MM.1S (cell line): ENCODE data around the gene NUDT14.

ENCODE experiments used
- DNase-seq: peaks from one replicate; pipeline ENCODE4 v3.0.0-alpha.2; 2015
- H2AFZ ChIP-seq: fragments of 300-600 bp; sonication (generic); 2 replicates; pipeline ENCODE4 v1.6.0; 2016; ENCODE audit warnings: antibody characterized with exemption, low read length
- H3F3A ChIP-seq: fragments of 300-600 bp; sonication (generic); 2 replicates; pipeline ENCODE4 v1.6.1; 2016; ENCODE audit warnings: mild to moderate bottlenecking, antibody characterized with exemption, low read length, moderate library complexity, mixed read lengths; ENCODE audit not compliant: insufficient read depth
- H3K27ac ChIP-seq: fragments of 300-600 bp; sonication (generic); 2 replicates; pipeline ENCODE4 v1.5.1; 2016; ENCODE audit warnings: mild to moderate bottlenecking, low read length
- H3K27me3 ChIP-seq: fragments of 300-600 bp; sonication (generic); replicated peaks from 2 replicates; pipeline ENCODE4 v1.6.0; 2016; ENCODE audit warnings: low read length; ENCODE audit not compliant: insufficient read depth
- H3K36me3 ChIP-seq: fragments of 300-600 bp; sonication (generic); replicated peaks from 2 replicates; pipeline ENCODE4 v1.6.1; 2016; ENCODE audit warnings: mild to moderate bottlenecking, low read length, mixed read lengths; ENCODE audit not compliant: insufficient read depth
- H3K4me1 ChIP-seq: fragments of 300-600 bp; sonication (generic); 2 replicates; pipeline ENCODE4 v1.6.1; 2016; ENCODE audit warnings: low read length, mixed read lengths
- H3K4me2 ChIP-seq: fragments of 300-600 bp; sonication (generic); 2 replicates; pipeline ENCODE4 v1.6.0; 2016; ENCODE audit warnings: low read depth, low read length
- H3K4me3 ChIP-seq: fragments of 300-600 bp; sonication (generic); 2 replicates; pipeline ENCODE4 v1.5.1; 2016; ENCODE audit warnings: low read length, mixed read lengths
- H3K79me2 ChIP-seq: fragments of 300-600 bp; sonication (generic); 2 replicates; pipeline ENCODE4 v1.6.1; 2016; ENCODE audit warnings: mixed run types, low read length, mixed read lengths
- H3K9ac ChIP-seq: fragments of 300-600 bp; sonication (generic); 2 replicates; pipeline ENCODE4 v1.6.1; 2016; ENCODE audit warnings: low read length, mixed read lengths
- H3K9me2 ChIP-seq: fragments of 300-600 bp; sonication (generic); replicated peaks from 2 replicates; pipeline ENCODE4 v1.6.1; 2016; ENCODE audit warnings: mild to moderate bottlenecking, low read length, mixed read lengths; ENCODE audit not compliant: insufficient read depth
- H3K9me3 ChIP-seq: fragments of 300-600 bp; sonication (generic); replicated peaks from 2 replicates; pipeline ENCODE4 v1.6.1; 2016; ENCODE audit warnings: mild to moderate bottlenecking, low read length, mixed read lengths; ENCODE audit not compliant: insufficient read depth
- H4K20me1 ChIP-seq: fragments of 300-600 bp; sonication (generic); 2 replicates; pipeline ENCODE4 v1.6.1; 2016; ENCODE audit warnings: mild to moderate bottlenecking, low read length, moderate library complexity, mixed read lengths; ENCODE audit not compliant: insufficient read depth
- EZH2 ChIP-seq: fragments of 300-600 bp; sonication (generic); optimal IDR thresholded peaks from 2 replicates; pipeline ENCODE3; 2017; ENCODE audit warnings: low read depth, mild to moderate bottlenecking, antibody characterized with exemption, low read length, mixed read lengths
- EZH2phosphoT487 ChIP-seq: fragments of 300-600 bp; sonication (generic); IDR thresholded peaks from 2 replicates; pipeline ENCODE4 v1.6.1; 2018; ENCODE audit warnings: antibody characterized with exemption, low read length
- TF ChIP-seq, protein P1 (sequence below): fragments of 300-600 bp; sonication (generic); IDR thresholded peaks from 2 replicates; pipeline ENCODE4 v1.5.1; 2016; ENCODE audit warnings: antibody characterized with exemption, low read length, mixed read lengths

Gene NUDT14

DNA sequence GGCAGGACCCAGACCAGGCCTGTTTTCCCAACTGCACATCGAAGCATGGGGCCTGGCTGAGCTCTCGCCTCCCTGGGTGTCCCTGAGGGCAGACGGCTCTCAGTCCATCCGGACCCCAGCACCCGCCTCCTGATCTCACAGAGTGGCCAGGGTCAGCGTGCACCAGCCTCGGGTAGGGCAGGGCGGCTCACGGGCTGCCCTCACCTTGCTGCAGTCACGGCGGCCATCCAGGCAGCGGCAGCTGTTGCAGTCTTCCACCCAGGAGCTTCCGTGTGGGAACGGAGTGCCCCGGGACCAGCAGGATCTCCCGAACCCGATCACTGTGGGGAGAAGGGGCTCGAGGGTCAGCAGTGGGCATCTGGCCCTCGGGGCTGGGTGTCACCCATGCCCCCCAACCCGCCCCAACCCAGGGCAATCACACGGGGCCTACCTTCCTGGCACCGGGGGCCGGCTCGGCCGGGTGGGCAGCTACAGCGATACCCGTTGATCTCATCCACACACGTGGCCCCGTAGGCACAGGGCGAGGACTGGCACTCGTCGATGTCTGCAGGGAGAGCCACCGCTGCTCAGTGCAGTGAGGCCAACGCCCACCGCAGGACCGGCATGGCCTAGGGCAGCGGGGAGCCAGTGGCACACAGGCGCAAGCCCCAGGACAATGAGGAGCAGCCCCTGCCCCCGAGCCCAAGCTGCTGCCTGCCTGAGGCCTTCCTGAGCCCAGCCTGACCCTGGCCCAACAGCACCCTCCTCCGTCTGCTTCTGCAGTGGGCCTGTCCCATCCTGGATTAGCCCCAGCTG is 34.7 kb downstream of the NUDT14 start:
- DNase-seq = no peak
- no peak overlapping the region for H2AFZ ChIP-seq
- H3K36me3 ChIP-seq = no peaks in the 10 kb centered on the region
- TF ChIP-seq, protein P1, sequence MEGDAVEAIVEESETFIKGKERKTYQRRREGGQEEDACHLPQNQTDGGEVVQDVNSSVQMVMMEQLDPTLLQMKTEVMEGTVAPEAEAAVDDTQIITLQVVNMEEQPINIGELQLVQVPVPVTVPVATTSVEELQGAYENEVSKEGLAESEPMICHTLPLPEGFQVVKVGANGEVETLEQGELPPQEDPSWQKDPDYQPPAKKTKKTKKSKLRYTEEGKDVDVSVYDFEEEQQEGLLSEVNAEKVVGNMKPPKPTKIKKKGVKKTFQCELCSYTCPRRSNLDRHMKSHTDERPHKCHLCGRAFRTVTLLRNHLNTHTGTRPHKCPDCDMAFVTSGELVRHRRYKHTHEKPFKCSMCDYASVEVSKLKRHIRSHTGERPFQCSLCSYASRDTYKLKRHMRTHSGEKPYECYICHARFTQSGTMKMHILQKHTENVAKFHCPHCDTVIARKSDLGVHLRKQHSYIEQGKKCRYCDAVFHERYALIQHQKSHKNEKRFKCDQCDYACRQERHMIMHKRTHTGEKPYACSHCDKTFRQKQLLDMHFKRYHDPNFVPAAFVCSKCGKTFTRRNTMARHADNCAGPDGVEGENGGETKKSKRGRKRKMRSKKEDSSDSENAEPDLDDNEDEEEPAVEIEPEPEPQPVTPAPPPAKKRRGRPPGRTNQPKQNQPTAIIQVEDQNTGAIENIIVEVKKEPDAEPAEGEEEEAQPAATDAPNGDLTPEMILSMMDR = no peak
- TF ChIP-seq EZH2 = no peak
- no peaks in the 10 kb centered on the region for H3K9me3 ChIP-seq
- no peaks in the 10 kb centered on the region for H3K9me2 ChIP-seq
- H3K79me2 ChIP-seq = no peaks in the 10 kb centered on the region
- no peak overlapping the region for H3K4me3 ChIP-seq
- H3K27me3 ChIP-seq = peaks cover 3% of the 10 kb centered on the region; the same call in 1 of the 2 replicates
- H4K20me1 ChIP-seq = no peaks in the 10 kb centered on the region
- no peak overlapping the region for H3K4me2 ChIP-seq
- no peaks in the 10 kb centered on the region for H3K4me1 ChIP-seq
- no peak overlapping the region for H3K27ac ChIP-seq
- H3F3A ChIP-seq = no peaks in the 10 kb centered on the region
- H3K9ac ChIP-seq = no peak overlapping the region

- Histone ChIP-seq H3K9me2 (no peaks in the 10 kb centered on the region), H3K9ac (no peak overlapping the region), H3K4me3 (no peak overlapping the region), H3K9me3 (no peaks in the 10 kb centered on the region), H3K27ac (no peak overlapping the region), H3K4me2 (no peak overlapping the region), H3K27me3 (peaks cover 11% of the 10 kb centered on the region; the same call in 1 of the 2 replicates), H2AFZ (no peak overlapping the region), H3K4me1 (no peaks in the 10 kb centered on the region), H3K36me3 (no peaks in the 10 kb centered on the region), H3F3A (no peaks in the 10 kb centered on the region), H4K20me1 (no peaks in the 10 kb centered on the region), H3K79me2 (no peaks in the 10 kb centered on the region)
- DNase-seq = no peak
- TF ChIP-seq EZH2 (no peak), EZH2phosphoT487 (no peak)
- TF ChIP-seq, protein P1 = no peak
Measured at GRCh38 chr14:105145381-105146180, 35.5 kb downstream of the NUDT14 start.

- Histone ChIP-seq H3K9me2 (no peaks in the 10 kb centered on the region), H3K4me1 (no peaks in the 10 kb centered on the region), H3K9ac (no peak overlapping the region), H4K20me1 (no peaks in the 10 kb centered on the region), H2AFZ (no peak overlapping the region), H3F3A (no peaks in the 10 kb centered on the region), H3K4me2 (no peak overlapping the region), H3K27me3 (peaks cover 18% of the 10 kb centered on the region; the same call in 1 of the 2 replicates), H3K36me3 (no peaks in the 10 kb centered on the region), H3K9me3 (no peaks in the 10 kb centered on the region), H3K4me3 (no peak overlapping the region), H3K79me2 (no peaks in the 10 kb centered on the region), H3K27ac (no peak overlapping the region)
- no peak for DNase-seq
- TF ChIP-seq, protein P1 = no peak
Measured at GRCh38 chr14:105144666-105145380, 36.3 kb downstream of the NUDT14 start.
